Activated CD4-positive, alpha-beta T cell treated with anti-CD3 and anti-CD28 coated beads, Interleukin-10, Interleukin-2, amounts not matched to agents 100 ng/mL and 50 ng/mL, durations not matched to agents 16 hours and 8 hours (primary cell): ENCODE measurements around the gene SH3PXD2B.
A peak's percentile ranks its signal among the peaks of the same experiment; 100 is the strongest.
"Not testable (repeated sequence)": the region's sequence is repeated elsewhere in the genome, so short reads cannot be mapped to it uniquely, and the experiment has no call there.

Experiments used
- DNase-seq: peaks from one replicate; pipeline ENCODE4 v3.0.0-alpha.2; 2020

Gene SH3PXD2B

DNA sequence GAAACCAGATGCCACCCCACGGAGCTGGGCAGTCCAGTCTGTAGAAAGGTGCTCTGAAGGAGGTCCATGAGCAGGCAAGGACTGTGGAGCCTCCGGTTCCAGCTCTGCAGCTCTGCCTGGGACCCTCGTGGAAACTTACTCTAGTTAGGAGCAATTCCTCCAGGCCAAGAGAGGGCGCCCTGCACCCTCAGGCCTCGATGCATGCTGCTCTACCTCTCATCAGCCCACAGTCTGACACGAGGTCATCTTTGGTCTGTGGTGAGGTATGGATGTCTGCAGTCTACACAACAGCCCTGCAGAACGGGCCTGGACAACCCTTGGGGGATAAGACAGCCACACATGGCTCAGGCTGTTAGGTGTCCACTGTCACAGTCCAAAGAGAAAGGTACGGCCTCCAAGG, 120.1 kb downstream of the SH3PXD2B start:
- DNase-seq: peak; percentile 35

- DNase-seq: not testable (repeated sequence)
Observed at GRCh38 chr5:172326901-172327300, 127.4 kb downstream of the SH3PXD2B start.

GRCh38 chr5:172325452-172325851, 128.9 kb downstream of the SH3PXD2B start:
- no peak for DNase-seq

DNA sequence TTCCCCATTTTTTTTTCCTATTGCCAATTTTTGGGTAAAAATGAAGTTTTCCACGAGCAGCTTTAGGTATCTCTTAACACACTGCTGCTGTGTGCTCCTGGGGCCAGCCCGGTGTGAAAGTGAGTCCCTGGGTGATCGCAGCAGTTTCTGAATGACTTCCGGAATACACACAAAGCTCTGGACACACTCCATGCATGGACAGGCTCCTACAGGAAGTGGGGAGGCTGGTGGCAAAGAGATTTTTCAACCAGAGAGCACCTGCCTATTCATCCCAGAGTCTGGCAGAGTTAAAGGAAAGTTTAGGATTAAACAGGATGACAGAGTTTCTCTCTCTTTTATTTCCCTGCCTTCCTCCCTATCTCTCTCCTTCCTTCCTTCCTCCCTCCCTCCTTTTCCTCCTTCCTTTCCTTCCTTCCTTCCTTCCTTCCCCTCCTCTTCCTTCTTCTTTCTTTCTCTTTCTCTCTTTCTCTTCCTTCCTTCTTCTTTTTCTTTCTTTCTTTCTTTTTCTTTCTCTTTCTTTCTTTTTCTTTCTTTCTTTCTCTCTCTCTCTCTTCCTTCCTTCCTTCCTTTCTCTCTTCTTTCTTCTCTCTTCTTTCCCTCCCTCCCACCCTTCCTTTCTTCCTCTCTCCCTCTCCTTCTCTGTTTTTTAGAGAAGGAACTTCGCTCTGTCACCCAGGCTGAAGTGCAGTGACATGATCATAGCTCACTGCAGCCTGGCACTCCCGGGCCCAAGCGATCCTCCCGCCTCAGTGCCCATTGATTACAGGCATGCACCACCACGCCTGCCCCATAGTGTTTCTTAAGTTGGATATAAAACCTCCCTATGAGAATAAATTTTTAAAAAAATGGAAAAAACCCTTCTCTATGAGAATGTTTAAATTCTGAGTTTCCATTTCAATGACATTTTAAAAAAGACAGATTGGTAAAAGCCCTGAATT, 132.0 kb downstream of the SH3PXD2B start:
- DNase-seq: no peak

- DNase-seq: no peak
Observed at GRCh38 chr5:172321593-172321992, 132.7 kb downstream of the SH3PXD2B start.

GRCh38 chr5:172319708-172320441, 134.4 kb downstream of the SH3PXD2B start:
- DNase-seq: no peak

- no peak for DNase-seq
Observed at GRCh38 chr5:172315587-172316493, 138.5 kb downstream of the SH3PXD2B start.

- no peak for DNase-seq
Observed at GRCh38 chr5:172313915-172314314, 140.4 kb downstream of the SH3PXD2B start.

GRCh38 chr5:172312286-172312685, 142.0 kb downstream of the SH3PXD2B start:
- DNase-seq: no peak

DNA sequence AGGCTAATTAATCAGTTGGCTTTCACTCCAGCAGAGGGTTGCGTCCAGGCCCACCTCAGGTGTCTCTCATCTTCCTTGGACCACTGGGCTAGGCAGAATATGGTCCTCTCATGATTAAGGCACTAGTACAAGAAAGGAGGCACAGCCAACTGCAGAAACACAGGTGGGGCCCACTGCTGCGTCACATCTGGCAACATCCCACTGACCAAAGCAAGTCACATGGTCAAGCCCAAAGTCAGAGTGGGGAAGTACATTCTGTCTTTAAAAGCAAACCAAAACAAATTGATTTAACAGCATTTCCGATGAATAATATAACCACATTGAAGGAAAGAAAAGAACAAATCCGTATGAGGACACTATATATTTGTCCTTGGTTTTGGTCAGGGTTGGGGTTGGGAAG, 142.7 kb downstream of the SH3PXD2B start:
- no peak for DNase-seq

- DNase-seq: no peak
Observed at GRCh38 chr5:172311026-172311425, 143.3 kb downstream of the SH3PXD2B start.

GRCh38 chr5:172305380-172305779, 148.9 kb downstream of the SH3PXD2B start:
- DNase-seq: no peak

DNA sequence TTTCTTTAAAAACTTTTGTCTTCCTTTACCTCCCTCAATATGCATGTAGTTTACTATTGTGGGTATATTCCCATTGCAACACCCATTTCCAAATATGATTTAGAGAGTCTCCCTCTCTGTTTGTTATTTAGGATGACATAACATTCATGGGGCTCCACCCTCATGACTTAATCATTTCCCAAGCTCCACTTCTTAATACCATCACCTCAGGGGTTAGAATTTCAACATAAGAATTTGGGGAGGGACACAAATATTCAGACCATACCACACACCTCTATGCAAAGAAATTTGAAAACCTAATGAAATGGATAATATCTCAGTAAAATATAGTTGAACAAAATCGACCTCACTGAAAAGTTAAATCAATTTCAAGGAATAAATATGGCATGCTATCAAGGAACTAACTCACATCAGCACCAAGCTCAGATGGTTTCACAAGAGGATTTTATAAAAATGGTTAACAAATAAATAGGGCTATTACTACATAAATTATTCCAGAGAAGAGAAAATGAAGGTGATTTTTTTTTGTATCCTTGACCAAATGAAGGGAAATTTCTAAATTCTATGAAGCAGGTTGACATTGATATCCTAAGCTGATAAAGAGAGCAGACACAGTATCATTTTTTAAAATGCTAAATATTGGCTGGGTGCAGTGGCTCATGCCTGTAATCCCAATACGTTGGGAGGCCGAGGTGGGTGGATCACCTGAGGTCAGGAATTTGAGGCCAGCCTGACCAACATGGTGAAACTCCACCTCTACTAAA, 150.6 kb downstream of the SH3PXD2B start:
- no peak for DNase-seq

DNA sequence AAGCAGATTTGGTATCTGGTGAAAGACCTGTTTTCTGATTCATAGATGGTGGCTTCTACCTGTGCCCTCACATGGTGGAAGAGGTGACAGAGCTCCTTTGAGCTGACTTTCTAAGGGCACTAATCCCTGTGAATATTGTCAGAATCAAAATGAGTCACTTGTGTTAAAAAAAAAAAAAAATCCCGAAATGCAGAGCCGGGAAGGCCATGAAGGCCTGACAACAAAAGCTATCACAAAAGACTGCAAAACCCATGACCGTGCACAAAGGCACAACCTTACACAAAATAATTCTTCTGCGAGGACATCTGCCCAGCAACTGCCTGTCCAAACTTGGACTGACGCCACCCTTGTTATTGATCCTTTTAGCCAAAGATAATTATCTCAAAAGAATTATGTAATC, 151.2 kb downstream of the SH3PXD2B start:
- DNase-seq: no peak

- no peak for DNase-seq
Observed at GRCh38 chr5:172302047-172302710, 152.1 kb downstream of the SH3PXD2B start.

DNA sequence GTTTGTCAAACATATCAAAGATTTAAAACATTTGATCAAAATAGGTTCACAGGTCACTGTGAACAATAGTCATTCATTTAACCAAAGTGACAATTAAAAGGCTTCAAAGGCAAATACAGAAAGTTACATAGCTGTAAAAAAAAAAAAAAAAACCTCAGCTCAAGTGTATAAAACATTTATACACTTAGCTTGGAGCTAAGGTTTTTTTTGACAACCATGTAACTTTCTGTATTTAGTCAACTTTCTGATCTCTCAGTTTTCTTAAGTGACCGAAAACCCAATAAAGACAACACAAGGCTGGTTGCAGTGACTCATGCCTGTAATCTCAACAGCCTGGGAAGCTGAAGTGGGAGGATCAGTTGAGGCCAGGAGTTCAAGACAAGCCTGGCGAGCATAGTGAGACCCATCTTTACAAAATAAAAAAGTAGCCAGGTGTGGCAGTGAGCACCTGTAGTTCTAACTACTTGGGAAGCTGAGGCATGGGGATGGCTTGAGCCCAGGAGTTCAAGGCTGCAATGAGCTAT, 154.3 kb downstream of the SH3PXD2B start:
- DNase-seq: no peak

DNA sequence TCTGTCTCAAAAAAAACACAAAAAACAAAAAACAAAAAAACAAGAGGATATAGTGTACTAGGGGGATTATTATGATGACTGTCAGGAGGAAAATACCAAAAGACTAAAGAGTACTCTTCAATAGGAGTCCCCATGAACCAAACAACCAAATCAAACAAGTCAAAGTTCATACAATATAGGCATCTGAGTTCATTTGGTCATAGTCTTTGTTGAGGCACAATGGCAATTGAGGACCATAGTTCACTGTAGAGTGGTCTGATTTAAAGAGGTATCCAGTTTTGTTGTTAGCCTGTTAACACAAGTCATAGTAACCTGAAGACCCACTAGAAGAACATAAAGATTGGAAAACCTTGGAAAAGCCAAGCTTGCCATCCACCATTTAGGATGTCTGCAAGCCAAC, 159.5 kb downstream of the SH3PXD2B start:
- no peak for DNase-seq

DNA sequence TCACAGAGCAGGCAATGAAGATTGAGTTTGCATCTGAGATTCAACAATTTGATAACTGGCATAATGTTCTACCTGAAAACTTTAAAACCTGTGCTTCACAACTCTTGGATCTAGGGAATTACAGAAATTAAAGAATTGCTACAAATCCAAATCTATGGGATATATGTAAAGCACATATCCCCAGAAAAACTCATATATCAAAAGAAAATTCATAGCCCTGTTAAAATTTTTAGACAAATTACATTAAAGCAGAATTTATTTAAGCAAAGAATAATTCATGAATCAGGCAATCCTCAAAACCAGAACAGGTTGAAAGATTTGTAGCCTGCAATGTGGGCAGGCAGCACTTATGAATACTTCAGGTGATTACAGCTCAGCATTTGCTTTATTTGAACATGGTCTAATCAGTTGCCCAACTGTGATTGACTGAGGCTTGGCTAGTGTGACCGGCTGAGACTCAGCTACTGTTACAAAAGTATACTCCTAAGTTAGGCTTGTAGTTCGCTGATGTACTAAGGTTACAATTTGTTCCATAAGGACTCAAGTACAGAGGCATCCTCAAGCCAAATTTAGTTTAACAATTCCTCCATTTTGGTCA, 160.5 kb downstream of the SH3PXD2B start:
- DNase-seq: no peak

DNA sequence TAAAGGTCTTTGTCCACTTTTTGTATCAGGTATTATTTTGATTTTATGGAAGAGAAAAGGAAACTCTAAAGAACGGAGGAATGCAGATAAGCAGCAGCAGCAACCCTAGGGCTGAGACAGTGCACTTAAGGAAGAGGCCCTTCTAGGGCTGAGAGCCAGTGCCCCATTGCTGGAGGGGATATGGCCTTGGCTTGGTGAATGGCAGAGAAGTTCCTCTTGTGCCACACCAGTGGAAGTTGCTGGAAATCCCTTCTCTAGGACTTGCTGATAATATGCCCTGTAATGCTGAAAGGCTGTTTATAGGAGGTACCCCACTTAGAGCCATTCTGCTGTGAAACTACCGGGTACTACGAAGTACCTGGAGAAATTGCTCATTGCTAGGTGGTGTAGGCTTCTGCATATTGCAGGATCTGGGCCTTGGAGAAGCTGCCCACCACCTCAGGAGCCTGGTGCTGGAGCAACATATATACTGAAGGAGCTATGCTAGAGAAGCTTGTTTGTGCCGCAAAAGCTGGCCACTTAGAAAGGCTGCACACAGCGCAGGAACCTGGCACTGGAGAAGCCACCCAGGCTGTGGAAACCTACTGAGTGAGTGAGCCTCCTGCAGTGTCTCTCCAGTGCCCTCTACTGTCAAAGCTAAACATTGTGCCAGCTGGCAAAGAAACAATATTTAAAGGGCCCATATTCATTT, 161.1 kb downstream of the SH3PXD2B start:
- peak; percentile 83 for DNase-seq

DNA sequence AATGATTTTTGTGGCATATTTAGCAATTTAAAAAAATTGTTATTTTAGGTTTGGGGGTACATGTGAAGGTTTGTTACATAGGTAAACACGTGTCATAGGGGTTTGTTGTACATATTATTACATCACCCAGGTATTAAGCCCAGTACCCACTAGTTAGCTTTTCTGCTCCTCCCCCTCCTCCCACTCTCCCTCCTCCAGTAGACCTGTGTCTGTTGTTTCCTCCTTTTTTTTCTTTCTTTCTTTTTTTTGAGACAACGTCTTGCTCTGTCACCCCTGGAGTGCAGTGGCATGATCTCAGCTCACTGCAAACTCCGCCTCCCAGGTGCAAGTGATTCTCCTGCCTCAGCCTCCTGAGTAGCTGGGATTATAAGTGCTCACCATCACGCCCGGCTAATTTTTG, 162.5 kb downstream of the SH3PXD2B start:
- not testable (repeated sequence) for DNase-seq
